Stimulated activated CD4-positive, alpha-beta T cell treated with anti-CD3 and anti-CD28 coated beads, Interleukin-4, amount 100 ng/mL, for 1 hour (primary cell): ENCODE results near the gene PANX2.

ENCODE experiments used
- DNase-seq: peaks from one replicate; pipeline ENCODE4 v3.0.0-alpha.2; 2020

Gene PANX2

DNA sequence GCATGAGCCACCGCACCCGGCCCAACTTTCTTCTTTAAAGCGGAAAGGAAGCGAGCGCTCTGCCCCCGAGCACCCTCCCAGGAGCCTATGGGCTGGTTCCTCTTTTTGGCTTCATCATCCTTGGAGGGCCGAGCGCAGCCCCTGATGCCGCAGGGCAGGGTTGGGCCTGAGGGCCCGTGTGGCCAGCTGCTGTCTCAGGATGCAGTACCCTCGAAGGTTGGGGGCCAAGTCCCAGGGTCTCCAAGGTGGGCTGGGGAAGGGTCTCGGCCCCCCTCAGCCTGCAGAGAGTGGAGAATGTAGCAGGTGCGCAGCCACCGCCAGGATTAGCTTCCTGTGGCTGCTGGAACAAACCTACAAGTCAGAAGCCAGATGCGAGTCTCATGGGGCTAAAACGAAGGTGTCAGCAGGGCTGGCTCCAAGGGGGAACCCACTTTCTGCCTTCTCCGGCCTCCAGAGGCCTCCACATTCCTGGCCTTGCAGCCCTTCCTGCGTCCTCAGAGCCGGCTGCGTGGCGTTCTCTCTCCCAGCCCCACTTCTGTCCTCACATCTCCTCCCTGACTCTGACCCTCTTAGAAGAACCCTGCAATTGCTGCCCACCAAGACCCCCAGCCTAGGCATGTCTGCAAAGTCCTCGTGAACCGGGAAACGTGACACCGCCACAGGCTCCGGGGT, 2.9 kb downstream of the PANX2 start:
- DNase-seq: no peak

DNA sequence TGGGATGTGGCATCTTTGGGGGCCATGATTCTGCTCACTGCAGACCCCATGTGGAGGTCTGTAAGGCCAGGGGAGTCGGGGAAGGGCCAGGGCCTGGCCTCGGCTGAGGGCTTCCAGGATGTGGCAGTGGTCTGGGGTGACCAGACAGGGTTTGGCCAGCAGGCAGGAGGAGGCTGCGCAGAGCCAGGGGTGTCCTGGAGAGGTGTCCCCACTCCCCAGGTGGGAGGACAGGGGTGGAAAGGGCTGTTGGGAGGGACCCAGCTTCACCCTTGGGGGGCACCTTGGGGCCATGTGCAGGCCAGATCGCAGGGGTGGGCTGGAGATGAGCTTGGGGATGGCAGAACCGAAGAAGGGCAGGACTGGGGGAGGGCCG, 3.4 kb downstream of the PANX2 start:
- DNase-seq: no peak

DNA sequence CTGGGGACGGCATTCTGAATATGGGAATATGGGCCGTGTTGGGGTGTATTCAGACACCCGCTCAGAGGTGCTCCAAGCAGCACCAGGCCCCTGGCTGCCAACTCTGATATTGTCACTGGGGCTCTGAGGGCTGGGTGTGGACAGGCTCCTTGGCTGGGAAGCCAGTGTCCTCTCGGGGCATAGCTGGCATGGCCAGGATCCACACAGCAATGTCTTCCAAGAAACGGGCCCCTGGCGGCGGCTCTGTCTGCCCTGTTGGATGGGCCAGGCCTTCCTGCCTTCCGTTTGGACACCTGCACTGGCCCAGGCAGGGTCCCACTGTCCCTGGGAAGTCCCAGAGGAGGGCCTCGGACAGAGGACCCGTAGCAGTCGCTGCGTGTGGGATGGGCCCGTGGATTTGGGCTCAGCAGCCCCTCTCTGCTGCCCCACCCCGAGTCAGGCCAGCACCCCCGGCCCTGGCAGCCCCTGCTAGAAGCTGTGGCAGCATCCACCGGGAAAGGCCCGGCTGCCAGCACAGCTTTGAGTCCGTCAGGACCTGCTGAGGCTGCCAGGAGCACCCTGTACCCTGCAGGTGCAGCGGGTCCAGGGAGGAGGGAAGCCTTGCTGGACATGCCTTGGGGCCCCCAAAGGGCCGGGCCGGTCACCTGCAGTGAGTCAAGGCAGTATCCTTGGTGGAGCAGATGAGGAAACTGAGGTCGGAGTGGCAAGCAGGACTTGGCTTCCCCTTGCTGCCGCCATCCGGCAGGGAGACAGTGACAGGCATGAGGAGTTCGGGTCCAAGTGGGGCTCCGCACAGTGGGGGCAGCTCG, 4.1 kb downstream of the PANX2 start:
- no peak for DNase-seq

DNA sequence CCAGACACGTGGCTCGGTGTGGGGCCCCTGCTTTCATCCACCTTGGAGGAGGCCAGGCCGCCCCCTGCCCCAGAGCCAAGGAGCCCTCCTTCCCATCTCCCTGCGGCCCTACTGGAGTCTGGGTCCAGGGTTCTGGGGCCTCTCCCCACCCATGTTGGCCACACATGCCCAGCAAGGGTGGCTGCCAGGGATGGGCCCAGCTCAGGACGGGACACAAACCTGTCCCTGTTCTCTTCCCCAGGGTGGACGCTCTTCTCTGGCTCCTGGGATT, 4.6 kb downstream of the PANX2 start:
- no peak for DNase-seq

DNA sequence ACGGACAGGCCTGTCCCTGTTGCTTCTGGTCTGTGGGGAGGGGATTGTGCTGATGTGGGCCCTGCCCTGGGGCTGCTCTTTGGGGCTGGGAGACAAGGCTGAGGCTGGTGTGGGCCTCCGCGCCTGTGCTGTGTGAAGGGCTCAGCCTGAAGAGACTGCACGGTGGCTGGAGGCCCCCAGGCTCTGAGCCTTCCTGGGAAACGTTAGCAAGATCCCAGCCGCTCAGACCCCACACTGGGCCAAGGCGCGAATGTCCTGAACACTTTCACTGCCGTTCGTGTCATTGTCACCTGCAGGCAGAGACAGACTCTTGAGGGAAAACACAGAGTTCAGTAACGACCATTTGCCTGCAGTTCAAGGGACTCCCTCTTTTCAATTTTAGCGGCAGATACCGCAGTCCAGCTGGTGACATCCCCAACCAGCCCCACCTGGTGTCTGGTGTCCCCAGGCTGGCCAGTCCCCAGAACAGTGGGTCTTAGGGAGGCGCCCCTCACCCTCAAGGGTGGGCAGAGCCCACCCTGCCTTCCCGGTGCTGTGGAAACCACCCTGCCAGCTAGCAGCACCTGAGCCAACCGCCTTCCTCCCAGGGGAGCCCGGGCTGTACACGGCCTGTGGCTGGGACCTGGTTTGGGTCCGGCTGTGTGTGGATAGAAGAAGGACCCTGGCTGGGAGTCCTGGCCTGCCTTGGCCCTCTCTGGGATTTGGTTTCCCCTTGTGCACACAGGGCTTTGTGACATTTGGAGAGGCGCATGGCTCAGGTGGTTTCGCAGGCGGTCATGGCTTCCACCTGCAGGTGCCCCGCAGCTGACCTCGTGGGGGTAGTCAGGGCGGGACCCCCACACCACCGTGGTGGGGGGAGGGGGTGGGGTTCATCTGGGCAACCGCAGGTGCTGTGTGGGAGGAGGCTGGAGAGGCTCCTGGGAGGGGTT, 5.7 kb downstream of the PANX2 start:
- no peak for DNase-seq

DNA sequence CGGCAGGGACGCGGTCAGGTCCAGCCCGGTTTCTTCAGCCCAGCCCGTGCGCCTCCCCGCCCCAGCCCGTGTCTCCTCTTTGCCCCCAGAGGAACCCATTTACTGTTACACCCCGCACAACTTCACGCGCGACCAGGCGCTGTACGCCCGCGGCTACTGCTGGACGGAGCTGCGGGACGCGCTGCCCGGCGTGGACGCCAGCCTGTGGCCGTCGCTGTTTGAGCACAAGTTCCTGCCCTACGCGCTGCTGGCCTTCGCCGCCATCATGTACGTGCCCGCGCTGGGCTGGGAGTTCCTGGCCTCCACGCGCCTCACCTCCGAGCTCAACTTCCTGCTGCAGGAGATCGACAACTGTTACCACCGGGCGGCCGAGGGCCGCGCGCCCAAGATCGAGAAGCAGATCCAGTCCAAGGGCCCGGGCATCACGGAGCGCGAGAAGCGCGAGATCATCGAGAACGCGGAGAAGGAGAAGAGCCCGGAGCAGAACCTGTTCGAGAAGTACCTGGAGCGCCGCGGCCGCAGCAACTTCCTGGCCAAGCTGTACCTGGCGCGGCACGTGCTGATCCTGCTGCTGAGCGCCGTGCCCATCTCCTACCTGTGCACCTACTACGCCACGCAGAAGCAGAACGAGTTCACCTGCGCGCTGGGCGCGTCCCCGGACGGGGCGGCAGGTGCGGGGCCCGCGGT, 6.5 kb downstream of the PANX2 start:
- no peak for DNase-seq

DNA sequence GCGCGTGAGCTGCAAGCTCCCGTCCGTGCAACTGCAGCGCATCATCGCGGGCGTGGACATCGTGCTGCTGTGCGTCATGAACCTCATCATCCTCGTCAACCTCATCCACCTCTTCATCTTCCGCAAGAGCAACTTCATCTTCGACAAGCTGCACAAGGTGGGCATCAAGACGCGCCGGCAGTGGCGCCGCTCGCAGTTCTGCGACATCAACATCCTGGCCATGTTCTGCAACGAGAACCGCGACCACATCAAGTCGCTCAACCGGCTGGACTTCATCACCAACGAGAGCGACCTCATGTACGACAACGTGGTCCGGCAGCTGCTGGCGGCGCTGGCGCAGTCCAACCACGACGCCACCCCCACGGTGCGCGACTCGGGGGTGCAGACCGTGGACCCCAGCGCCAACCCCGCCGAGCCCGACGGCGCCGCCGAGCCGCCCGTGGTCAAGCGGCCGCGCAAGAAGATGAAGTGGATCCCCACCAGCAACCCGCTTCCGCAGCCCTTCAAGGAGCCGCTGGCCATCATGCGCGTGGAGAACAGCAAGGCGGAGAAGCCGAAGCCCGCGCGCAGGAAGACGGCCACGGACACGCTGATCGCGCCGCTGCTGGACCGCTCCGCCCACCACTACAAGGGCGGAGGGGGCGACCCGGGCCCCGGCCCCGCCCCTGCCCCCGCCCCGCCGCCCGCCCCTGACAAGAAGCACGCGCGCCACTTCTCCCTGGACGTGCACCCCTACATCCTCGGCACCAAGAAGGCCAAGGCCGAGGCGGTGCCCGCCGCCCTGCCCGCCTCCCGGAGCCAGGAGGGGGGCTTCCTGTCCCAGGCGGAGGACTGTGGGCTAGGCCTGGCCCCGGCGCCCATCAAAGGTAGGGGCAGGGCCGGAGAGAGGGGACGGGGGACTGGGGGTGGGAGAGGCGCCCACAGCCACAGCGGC, 7.3 kb downstream of the PANX2 start:
- DNase-seq: no peak

DNA sequence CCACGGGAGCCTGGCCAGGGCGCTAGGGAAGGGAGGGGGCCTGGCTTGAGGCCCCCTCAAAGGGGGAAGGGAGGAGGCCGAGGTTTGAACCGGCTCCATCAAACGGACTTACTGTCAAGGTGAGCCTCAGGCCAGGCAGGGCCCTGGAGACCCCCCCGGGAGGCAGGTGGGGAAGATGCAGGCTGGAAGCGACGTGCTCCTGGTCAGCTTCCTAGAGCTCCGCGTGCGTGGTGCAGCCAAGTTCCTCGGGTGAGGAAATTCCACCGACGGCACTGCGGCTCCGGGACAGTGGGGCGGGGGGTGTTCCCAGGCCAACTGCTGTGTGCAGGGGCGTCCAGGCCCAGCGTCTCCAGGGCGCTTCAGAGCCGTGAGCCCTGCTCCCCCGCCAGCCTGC, 7.9 kb downstream of the PANX2 start:
- no peak for DNase-seq

DNA sequence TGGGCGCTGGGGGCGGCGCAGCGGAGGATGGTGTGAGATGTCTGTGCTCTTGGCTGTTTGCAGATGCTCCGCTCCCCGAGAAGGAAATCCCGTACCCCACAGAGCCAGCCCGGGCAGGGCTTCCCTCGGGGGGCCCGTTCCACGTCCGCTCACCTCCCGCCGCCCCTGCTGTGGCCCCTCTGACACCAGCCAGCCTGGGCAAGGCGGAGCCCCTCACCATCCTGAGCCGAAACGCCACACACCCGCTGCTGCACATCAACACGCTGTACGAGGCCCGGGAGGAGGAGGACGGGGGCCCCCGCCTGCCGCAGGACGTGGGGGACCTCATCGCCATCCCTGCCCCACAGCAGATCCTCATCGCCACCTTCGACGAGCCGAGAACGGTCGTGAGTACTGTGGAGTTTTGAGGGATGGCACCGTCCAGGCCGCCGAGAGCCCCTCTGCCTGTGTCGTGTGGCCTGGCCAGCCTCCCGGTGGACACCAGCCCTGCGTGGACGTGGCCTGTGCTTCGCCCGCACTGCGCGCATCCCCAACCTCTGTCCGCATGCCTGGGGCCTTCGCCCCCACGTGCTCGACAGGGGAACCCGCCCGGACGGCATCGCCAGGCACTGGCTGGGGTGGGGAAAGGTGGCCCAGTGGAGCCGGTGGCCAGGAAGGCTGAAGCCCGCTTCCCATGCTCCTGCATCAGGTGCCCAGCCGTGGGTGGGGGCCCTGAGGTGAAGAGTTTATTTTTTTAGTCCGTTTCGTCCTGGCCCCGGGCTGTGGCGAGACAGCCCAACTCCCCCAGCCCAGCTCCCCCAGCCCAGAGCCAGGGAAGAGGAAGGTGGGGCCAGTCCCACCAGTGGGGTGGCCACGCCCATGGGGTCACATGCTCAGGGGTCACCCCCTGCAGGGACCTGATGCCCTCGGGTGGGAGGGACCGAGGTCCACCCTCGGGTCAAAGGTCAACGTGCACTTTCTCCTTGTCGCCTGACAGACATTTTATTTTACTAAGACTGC, 8.6 kb downstream of the PANX2 start:
- DNase-seq: no peak

DNA sequence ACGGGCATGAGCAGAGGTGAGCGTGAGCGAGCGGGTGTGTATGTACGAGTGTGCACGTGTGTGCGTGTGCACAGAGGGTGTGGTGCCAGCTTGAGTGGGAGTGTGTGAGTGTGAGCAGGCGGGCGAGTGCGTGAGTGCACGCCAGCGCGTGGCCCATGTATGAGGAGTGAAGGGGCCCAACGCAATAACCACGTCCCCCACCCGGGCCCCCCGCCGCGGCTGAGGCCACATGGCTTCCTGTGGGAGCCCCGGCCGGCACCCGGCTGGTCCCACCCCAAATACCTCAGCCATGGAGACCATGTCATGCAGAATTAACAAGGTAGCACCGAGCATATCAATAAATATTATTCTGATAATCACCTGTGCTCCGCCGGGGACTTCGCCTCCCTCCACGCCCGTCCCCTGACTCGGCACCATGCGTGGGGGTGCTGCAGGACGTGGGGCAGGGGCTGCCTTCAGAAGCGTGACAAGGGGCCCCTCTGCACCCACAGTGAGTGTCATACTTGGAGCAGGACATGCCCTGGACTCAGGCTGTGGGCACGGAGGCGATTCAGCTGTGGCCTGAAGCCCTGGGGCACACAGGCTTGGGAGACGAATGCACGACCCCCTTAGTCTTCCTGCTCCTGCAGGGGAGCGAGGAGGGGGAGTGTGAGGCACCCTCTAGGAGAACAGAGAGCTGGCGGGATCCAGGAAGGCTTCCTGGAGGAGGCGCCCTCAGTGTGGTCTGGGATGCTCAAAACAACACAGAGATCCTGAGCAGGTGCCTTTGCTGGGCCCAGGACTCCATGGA, 9.6 kb downstream of the PANX2 start:
- no peak for DNase-seq

DNA sequence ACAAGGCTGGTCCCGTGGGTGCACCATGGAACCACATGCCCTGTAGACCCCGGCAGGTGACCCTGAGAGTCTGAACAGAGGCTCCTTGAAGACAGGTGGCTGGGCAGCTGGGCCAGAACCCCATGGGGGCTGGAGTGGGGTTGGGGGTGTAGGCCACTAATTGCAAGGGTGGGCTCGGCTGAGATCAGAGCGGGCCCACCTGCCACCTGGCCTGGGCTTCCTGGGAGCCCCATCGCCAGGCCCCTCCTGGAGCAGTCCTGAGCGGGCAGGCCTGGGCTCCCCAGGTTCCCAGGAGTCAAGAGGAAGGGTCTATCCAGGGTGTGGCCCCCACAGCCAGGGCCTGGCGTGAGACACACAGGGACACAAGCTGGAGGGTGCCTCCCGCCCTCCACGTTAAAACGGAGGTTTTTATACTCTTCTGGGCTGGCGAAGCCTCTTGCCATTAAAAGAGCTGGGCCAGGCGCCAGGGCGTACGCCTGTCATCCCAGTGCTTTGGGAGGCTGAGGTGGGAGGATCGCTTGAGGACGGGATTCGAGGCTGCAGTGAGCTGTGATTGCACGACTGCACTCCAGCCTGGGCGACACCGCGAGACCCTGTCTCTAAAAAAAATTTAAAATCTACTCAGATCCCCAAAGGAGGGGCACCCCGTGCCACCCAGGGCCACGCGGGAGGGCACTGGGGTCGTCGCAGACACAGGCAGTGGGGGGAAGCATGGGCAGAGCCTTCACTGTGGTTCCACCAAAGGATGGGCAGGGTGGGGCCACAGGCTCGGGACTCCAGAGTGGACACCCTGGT, 10.4 kb downstream of the PANX2 start:
- DNase-seq: no peak

DNA sequence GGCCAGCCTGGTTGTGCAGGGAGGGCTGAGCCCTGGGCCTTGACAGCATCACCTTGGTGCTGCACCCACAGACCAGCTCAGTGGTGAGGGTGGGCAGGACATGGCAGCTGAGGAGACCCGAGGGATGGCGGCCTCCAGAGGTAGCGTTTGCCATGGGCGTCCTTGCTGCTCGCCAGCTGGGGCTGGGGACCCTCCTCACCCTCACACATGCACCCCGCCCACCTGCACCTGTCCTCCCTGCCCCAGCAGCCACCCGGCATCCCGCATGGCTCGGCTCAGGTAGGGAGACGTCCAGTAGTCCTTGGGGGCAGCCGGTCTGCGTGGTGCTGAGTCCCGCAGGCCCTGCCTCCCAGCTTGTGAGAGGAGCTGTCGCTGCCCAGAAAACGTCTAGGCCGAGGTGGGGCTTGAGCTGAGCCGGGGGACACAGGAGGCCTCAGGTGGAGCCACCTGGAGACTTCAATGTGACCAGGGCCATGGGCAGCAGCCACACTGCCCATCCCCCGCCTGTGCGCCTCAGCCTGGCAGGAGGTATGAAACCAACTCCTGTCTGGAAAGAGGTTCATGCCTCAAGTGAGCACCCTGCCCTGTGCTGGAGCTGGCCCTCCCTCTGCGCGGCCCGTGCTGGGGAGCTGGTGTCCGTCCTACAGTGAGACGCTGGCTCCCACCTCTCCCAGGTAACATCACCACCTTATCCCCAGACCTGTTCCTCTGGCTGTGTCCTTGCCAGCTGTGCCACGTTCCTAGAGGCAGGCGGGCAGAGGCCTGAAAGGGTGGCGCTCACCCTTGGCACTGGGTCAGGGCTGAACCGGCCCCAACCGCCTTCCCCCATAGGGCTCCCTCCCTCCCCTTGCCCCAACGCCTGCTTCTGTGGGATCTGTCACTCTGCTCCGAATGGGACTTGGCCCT, 11.9 kb downstream of the PANX2 start:
- no peak for DNase-seq

DNA sequence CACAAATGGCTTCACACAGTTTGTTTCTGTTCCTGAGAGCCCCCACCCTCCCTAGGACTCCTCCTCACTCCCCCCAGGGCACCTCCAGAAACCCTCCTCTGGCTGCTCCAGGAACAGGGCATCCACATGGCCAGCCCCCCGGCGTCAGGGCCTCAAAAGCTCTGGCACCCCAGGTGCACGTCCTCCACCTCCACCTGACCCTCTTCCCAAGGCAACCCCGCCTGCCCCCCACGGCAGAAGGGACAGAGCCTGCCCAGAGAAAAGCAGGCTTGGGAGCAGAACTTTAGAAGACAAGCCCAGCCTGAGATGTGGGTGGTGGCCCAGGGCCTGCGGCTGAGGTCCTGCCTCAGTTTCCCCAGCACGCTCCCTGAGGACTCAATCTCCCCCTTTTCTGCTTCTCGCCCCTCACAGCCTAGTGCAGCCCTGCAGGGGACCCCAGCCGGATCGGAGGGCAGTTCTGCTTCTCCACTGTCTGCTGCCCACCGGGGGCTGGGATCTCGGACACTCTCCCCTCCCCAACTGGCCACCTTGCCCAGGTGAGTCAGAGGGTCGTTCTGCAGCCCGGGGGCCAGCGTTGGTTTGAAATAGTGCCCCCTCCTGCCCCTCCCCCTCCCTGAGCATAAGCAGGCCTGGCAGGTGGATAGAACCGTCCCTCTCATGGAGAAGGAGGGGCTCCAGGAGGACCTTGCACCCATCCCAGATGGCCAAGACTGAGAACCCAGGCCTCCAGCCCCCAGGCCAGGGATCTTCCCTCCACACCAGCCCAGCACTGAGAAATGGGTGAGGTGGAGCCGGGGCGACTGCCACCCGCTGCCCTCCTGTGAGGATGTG, 12.8 kb downstream of the PANX2 start:
- no peak for DNase-seq

DNA sequence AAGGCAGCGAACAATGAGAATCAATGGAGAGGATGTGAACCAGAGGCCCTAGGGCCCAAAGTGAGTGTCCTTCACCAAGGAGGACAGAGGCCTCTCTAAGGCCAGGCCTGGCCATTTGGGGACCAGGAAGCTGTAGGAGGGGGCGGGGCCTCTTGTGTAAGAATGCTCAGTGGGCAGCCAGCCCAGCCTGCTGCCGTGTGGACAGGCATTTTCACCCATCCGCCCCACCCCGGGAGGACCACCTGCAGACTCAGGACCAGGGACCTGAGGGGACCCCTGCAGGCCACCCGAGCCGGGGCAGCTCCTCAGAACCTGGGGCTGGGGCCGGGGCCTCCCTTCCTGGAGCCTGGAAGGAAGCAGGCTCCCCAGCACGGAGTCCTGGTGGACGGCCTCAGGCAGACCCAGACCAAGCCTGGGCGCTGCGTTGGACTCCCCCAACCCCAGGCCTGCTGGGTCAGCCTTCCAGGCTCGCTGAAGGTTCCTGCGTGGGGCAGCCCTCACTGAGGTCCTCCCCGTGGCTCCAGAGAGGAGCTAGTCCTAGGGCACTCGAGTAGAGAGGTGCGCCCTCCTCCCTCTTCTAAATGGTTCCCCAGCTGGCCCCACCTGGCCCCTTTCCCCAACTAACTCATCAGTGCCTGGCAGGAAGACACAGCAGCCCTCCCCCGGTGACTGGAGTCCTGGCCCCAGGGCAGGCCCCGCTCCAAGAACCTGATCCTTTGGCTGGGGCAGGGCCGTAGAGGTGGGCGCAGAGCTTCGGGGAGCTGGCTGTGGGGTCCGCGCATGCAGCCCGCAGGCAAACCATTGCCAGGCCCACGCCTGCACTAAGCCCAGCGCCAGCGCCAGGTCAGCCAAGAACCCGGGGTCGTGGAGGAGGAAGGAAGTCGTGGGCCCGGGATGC, 13.7 kb downstream of the PANX2 start:
- DNase-seq: no peak

DNA sequence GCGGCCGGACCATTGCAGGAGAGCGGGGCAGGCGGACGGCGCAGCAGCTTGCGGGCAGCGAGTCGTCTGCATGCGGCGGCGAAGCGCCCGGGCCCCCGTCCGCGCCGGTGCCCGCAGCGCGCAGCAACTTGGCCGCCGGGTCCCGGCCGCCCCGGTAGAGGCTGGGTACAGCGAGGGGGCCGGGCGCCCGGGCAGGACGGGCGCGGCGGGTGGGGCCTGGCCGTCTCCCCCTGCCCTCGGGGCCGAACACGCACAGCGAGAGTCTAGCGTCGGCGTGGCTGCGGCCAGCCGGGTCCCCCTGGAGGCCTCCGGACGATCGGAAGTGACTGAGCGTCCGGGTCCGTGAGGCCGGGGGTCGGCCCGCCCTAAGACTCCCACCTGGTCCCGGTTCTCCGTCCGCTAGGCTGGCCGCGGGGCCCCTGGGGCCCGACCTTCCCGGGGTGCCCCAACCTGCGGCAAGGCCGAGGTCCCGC, 14.4 kb downstream of the PANX2 start:
- DNase-seq: no peak
